H1 (cell line): ENCODE results near the gene SUB1. TPM values are rescaled to one million over a fixed set of nuclear protein-coding genes. Genes with fewer than 3 reads are reported as not detected.
"Not testable (repeated sequence)": the region's sequence is repeated elsewhere in the genome, so short reads cannot be mapped to it uniquely, and the experiment has no call there.

Source experiments
- CTCF ChIA-PET: fragments of 300-600 bp; sonication (Branson Sonifier 250); formaldehyde crosslinking; loops from one replicate; lab custom pipeline; 2021; ENCODE audit not compliant: partially characterized antibody; lab: Charles Lee
- POLR2A ChIA-PET: fragments of 300-600 bp; sonication (Branson Sonifier 250); formaldehyde crosslinking; loops from one replicate; lab custom pipeline; 2021; ENCODE audit warnings: inconsistent platforms; ENCODE audit not compliant: partially characterized antibody; lab: Charles Lee
- DNase-seq, 2 experiments: peaks; one replicate each; pipeline versions ENCODE4 v3.0.0 to v3.0.0-alpha.2; 2010 to 2022; ENCODE audit warnings: low spot score in 2 of 2, low read depth in 1 of 2, mixed read lengths in 1 of 2
- FAIRE-seq: peaks from 2 replicates; lab custom pipeline; 2011; peaks lifted over from hg19 to GRCh38; lab: Jason Lieb, UNC
- H2AFZ ChIP-seq: 2 replicates; pipeline ENCODE4 v1.8.1; 2012; ENCODE audit warnings: low read length, inconsistent platforms
- H2AK5ac ChIP-seq: 2 replicates; pipeline ENCODE4 v1.6.1; 2013; ENCODE audit warnings: low read depth, low read length
- H2BK120ac ChIP-seq: replicated peaks from 2 replicates; pipeline ENCODE3; 2013; ENCODE audit warnings: low read depth, low read length, inconsistent platforms
- H2BK12ac ChIP-seq: 2 replicates; pipeline ENCODE4 v1.6.1; 2013; ENCODE audit warnings: low read depth, low read length
- H2BK15ac ChIP-seq: 2 replicates; pipeline ENCODE4 v1.6.1; 2013; ENCODE audit warnings: low read length
- H2BK20ac ChIP-seq: 2 replicates; pipeline ENCODE4 v1.6.1; 2013; ENCODE audit warnings: low read length
- H2BK5ac ChIP-seq: 2 replicates; pipeline ENCODE4 v1.6.1; 2013; ENCODE audit warnings: low read depth, low read length
- H3K14ac ChIP-seq: 2 replicates; pipeline ENCODE4 v1.6.1; 2013; ENCODE audit warnings: inconsistent platforms; ENCODE audit not compliant: insufficient read length
- H3K18ac ChIP-seq: 2 replicates; pipeline ENCODE4 v1.6.1; 2013; ENCODE audit warnings: low read length; ENCODE audit errors: extremely low read depth
- H3K23ac ChIP-seq: 2 replicates; pipeline ENCODE4 v1.6.1; 2013; ENCODE audit warnings: inconsistent platforms; ENCODE audit not compliant: insufficient read length
- H3K23me2 ChIP-seq: 2 replicates; pipeline ENCODE4 v1.6.1; 2013; ENCODE audit warnings: low read depth, low read length
- H3K27ac ChIP-seq: 2 replicates; pipeline ENCODE4 v1.6.1; 2011; ENCODE audit warnings: low read depth, low read length, inconsistent platforms
- H3K27me3 ChIP-seq, 4 experiments: replicated peaks in 1 of 4; 1 replicate in 1 of 4; 2 replicates in 3 of 4; pipeline versions ENCODE4 v1.6.1 to v1.8.1; 2011 to 2013; ENCODE audit warnings: low read length in 3 of 4, mild to moderate bottlenecking in 3 of 4, inconsistent platforms in 2 of 4, mixed read lengths in 2 of 4, moderate library complexity in 1 of 4; ENCODE audit not compliant: control insufficient read depth in 3 of 4, insufficient read depth in 3 of 4; ENCODE audit errors: extremely low read depth in 1 of 4
- H3K36me3 ChIP-seq, 4 experiments: 2 replicates each; pipeline versions ENCODE4 v1.6.1 to v1.8.1; 2011 to 2013; ENCODE audit warnings: mild to moderate bottlenecking in 4 of 4, low read length in 3 of 4, moderate library complexity in 2 of 4, control low read depth in 1 of 4, inconsistent platforms in 1 of 4; ENCODE audit not compliant: insufficient read depth in 4 of 4, control insufficient read depth in 2 of 4
- H3K4ac ChIP-seq: replicated peaks from 2 replicates; pipeline ENCODE3; 2013; ENCODE audit warnings: low read length, low read depth, mixed read lengths, inconsistent platforms; ENCODE audit not compliant: insufficient read length
- H3K4me1 ChIP-seq, 4 experiments: replicated peaks in 1 of 4; 1 replicate in 1 of 4; 2 replicates in 3 of 4; pipeline versions ENCODE4 v1.6.1 to v1.8.1; 2011 to 2013; ENCODE audit warnings: low read length in 3 of 4, inconsistent platforms in 2 of 4, mixed read lengths in 1 of 4; ENCODE audit not compliant: insufficient read depth in 4 of 4, control insufficient read depth in 3 of 4
- H3K4me2 ChIP-seq, 2 experiments: 2 replicates each; pipeline versions ENCODE4 v1.6.1 to v1.8.1; 2011 to 2013; ENCODE audit warnings: low read depth in 2 of 2, low read length in 2 of 2, control low read depth in 1 of 2, inconsistent platforms in 1 of 2, mild to moderate bottlenecking in 1 of 2; ENCODE audit not compliant: insufficient read depth in 1 of 2
- H3K4me3 ChIP-seq, 4 experiments: fragments of 200-600, 300-600 bp in 1 of 4; sonication (generic), shearing (Covaris generic), sonication (Bioruptor Twin) in 1 of 4; 2 replicates each; pipeline versions ENCODE4 v1.5.1 to v1.8.1; 2011 to 2016; ENCODE audit warnings: low read length in 4 of 4, low read depth in 3 of 4, control low read depth in 2 of 4, inconsistent platforms in 2 of 4, mild to moderate bottlenecking in 2 of 4, mixed read lengths in 1 of 4, moderate library complexity in 1 of 4; ENCODE audit not compliant: insufficient read depth in 2 of 4; ENCODE audit errors: extremely low read depth in 1 of 4
- H3K56ac ChIP-seq: replicated peaks from 2 replicates; pipeline ENCODE3; 2013; ENCODE audit warnings: low read depth, mild to moderate bottlenecking, mixed read lengths, low read length, inconsistent platforms; ENCODE audit not compliant: insufficient read length
- H3K79me1 ChIP-seq: 2 replicates; pipeline ENCODE4 v1.6.1; 2013; ENCODE audit warnings: low read depth, low read length, control low read depth
- H3K79me2 ChIP-seq, 2 experiments: 2 replicates each; pipeline versions ENCODE4 v1.6.1 to v1.8.1; 2012 to 2013; ENCODE audit warnings: low read length in 2 of 2, mild to moderate bottlenecking in 2 of 2, inconsistent platforms in 1 of 2; ENCODE audit not compliant: insufficient read depth in 2 of 2, control insufficient read depth in 1 of 2
- H3K9ac ChIP-seq, 4 experiments: replicated peaks in 1 of 4; 1 replicate in 1 of 4; 2 replicates in 3 of 4; pipeline versions ENCODE4 v1.6.1 to v1.8.1; 2011 to 2013; ENCODE audit warnings: low read depth in 3 of 4, low read length in 3 of 4, control low read depth in 2 of 4, mild to moderate bottlenecking in 2 of 4, moderate library complexity in 2 of 4, inconsistent platforms in 1 of 4; ENCODE audit errors: extremely low read depth in 1 of 4
- H3K9me3 ChIP-seq, 2 experiments: 2 replicates each; pipeline versions ENCODE4 v1.6.1 to v1.8.1; 2012 to 2013; ENCODE audit warnings: mild to moderate bottlenecking in 2 of 2, moderate library complexity in 2 of 2, control low read depth in 1 of 2, inconsistent platforms in 1 of 2, low read depth in 1 of 2, low read length in 1 of 2, mixed read lengths in 1 of 2; ENCODE audit not compliant: insufficient read depth in 2 of 2
- H4K20me1 ChIP-seq, 2 experiments: replicated peaks in 1 of 2; 2 replicates each; pipeline versions ENCODE3 to v1.8.1; 2011 to 2013; ENCODE audit warnings: inconsistent platforms in 2 of 2, low read length in 2 of 2, mild to moderate bottlenecking in 1 of 2; ENCODE audit not compliant: insufficient read depth in 2 of 2, control insufficient read depth in 1 of 2
- H4K5ac ChIP-seq: 2 replicates; pipeline ENCODE4 v1.6.1; 2013; ENCODE audit warnings: low read length, low read depth, mixed read lengths, inconsistent platforms; ENCODE audit not compliant: insufficient read length
- H4K8ac ChIP-seq: 2 replicates; pipeline ENCODE4 v1.8.0; 2013; ENCODE audit warnings: mild to moderate bottlenecking, moderate library complexity, low read length, inconsistent platforms; ENCODE audit not compliant: insufficient read depth; ENCODE audit errors: extremely low read depth
- H4K91ac ChIP-seq: replicated peaks from 2 replicates; pipeline ENCODE3; 2013; ENCODE audit warnings: low read length, mixed read lengths, inconsistent platforms; ENCODE audit not compliant: insufficient read length
- WGBS, 2 experiments: shearing (Covaris generic) in 1 of 2; methylation state at CpG; one replicate each; pipeline versions ENCODE4 v1.1.6 to v1.1.7; 2013 to 2015; ENCODE audit warnings: low lambda C conversion rate in 2 of 2, mixed read lengths in 2 of 2, inconsistent platforms in 1 of 2, low coverage in 1 of 2, missing lambda C conversion rate in 1 of 2; ENCODE audit not compliant: insufficient replicate concordance in 2 of 2, insufficient coverage in 1 of 2, insufficient read length in 1 of 2; ENCODE audit errors: extremely low coverage in 1 of 2, missing lambda C conversion rate in 1 of 2; 5-methylcytosine and 5-hydroxymethylcytosine counted together
- polyA plus RNA-seq, 7 experiments: library from polyadenylated mRNA; depleted of rRNA in 3 of 7; stranded (reverse) in 5 of 7; unstranded in 2 of 7; fragments of >200 nt in 5 of 7; fragments of 200-250 nt in 2 of 7; gene quantifications; 1 replicate in 5 of 7; 2 replicates in 1 of 7; 4 replicates in 1 of 7; pipeline versions ENCODE4 v1.2.1 to v1.2.3, GENCODE V29; 2011 to 2013; ENCODE audit warnings: missing spikeins in 2 of 7, mixed read lengths in 2 of 7
- total RNA-seq: library from RNA; stranded (reverse); fragmentation: NEBNext Ultra II Directional; extraction: Animal tissue kit (Norgen Biotek cat#: 25700); gene quantifications from 2 replicates; pipeline ENCODE4 v1.2.1, GENCODE V29; 2021

SUB1 gene
- total and polyA plus RNA-seq, 2 of the 8 experiments (the other 6 are each of a cell fraction or from before 2014, with no cell fraction given), result 83.9 to 325 TPM

DNA sequence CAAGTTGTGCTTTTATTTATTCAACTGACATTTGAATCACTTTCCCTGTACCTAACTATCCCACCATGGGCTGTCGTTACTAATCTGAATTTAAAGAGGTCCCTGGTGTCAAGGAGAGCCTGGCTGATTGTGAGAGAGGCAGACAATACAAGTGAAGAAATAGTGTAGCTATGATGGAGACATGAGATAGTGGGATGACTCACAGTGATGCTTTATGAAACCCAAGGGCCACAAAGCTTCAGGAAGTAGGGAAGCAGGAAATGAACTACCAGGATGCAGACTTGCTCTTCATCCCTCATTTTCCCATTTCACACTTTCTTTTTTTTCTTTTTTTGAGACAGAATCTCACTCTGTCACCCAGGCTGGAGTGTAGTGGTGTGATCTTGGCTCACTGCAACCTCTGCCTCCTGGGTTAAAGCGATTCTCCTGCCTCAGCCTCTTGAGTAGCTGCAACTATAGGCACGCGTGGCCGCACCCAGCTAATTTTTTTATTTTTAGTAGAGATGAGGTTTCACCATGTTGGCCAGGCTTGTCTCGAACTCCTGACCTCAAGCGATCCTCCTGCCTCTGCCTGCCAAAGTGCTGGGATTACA is 47.8 kb upstream of the SUB1 start:
- not testable (repeated sequence) for H3K36me3 ChIP-seq, H3K4me1 ChIP-seq, H2BK120ac ChIP-seq, H3K9ac ChIP-seq, H3K27ac ChIP-seq, H4K8ac ChIP-seq, H4K20me1 ChIP-seq, H2BK15ac ChIP-seq, H2AFZ ChIP-seq, H2BK20ac ChIP-seq, FAIRE-seq, H4K91ac ChIP-seq, H3K56ac ChIP-seq, H3K23ac ChIP-seq, H3K79me2 ChIP-seq, H3K27me3 ChIP-seq, H3K9me3 ChIP-seq, H3K4me2 ChIP-seq, H2BK12ac ChIP-seq, H2BK5ac ChIP-seq, H4K5ac ChIP-seq, H3K14ac ChIP-seq, H3K4me3 ChIP-seq, H3K79me1 ChIP-seq, DNase-seq, H3K4ac ChIP-seq, H3K18ac ChIP-seq, H3K23me2 ChIP-seq, H2AK5ac ChIP-seq
- POLR2A ChIA-PET, result interaction anchor here (1.1 kb wide), 1 partner anchor 10 kb away, joined by 4 read pairs; no protein-coding TSS in a partner anchor
- 85% methylated on average over 7 of the region's 7 CpGs; no CpG with 5 or more reads in 1 of the 2 experiments for WGBS, 2 experiments
- CTCF ChIA-PET, result interaction anchor here (1.4 to 1.6 kb wide), 4 partner anchors 14 to 53 kb away, joined by 3 to 6 read pairs (median 5); no protein-coding TSS in a partner anchor
